ENCODE measurements around the gene CD86.

The CD86 gene

DNA sequence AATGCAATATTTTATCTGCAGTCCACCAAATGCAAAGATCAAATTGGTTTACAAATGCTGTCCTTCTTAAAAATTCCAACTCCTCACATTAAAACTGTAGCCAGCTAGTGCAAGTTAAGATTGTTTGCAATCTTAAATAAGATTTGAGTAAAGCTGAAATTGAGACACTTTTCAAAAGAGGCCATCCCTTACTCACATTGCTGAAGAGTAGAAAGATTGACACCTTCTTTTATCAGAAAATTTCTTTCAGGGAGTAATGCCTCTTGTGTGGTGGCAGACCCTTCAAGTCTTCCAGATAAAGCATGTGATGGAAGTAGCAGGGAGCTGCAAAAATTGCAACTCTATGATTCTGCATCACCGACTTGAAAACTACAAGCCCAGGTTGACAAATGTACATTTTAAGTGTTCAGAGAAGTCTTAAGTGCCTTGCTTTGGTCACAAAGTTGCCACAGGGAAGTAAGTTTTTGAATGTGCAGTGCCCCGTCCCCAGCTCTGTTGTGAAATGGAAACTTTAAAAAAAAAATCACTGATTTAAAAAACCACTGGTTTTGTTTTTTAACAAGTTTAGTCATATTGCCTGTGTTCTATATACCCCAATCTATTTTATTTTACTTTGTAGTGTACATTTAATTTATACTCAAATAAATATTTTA, 12.6 kb downstream of the CD86 start:
- no peak for DNase-seq (ENCODE audit: low spot score)
- no peak for TF ChIP-seq CTCF (IDR thresholded peaks at IDR 0.05)
- Histone ChIP-seq H3K27ac (peak overlapping the region in 1 of 2 donors; percentile 32), H3K4me3 (no peak overlapping the region)

GRCh38 chr3:122074621-122075265, 19.6 kb downstream of the CD86 start:
- Histone ChIP-seq H3K4me3 (no peak overlapping the region), H3K27ac (peak overlapping the region in 1 of 2 donors; percentile 45)
- DNase-seq (ENCODE audit: low spot score): no peak
- TF ChIP-seq CTCF (IDR thresholded peaks at IDR 0.05): no peak

GRCh38 chr3:122076491-122077292, 21.5 kb downstream of the CD86 start:
- no peak for TF ChIP-seq CTCF (IDR thresholded peaks at IDR 0.05)
- DNase-seq (ENCODE audit: low spot score): no peak
- Histone ChIP-seq H3K4me3 (no peak overlapping the region), H3K27ac (peak overlapping the region in 1 of 2 donors; percentile 7)

DNA sequence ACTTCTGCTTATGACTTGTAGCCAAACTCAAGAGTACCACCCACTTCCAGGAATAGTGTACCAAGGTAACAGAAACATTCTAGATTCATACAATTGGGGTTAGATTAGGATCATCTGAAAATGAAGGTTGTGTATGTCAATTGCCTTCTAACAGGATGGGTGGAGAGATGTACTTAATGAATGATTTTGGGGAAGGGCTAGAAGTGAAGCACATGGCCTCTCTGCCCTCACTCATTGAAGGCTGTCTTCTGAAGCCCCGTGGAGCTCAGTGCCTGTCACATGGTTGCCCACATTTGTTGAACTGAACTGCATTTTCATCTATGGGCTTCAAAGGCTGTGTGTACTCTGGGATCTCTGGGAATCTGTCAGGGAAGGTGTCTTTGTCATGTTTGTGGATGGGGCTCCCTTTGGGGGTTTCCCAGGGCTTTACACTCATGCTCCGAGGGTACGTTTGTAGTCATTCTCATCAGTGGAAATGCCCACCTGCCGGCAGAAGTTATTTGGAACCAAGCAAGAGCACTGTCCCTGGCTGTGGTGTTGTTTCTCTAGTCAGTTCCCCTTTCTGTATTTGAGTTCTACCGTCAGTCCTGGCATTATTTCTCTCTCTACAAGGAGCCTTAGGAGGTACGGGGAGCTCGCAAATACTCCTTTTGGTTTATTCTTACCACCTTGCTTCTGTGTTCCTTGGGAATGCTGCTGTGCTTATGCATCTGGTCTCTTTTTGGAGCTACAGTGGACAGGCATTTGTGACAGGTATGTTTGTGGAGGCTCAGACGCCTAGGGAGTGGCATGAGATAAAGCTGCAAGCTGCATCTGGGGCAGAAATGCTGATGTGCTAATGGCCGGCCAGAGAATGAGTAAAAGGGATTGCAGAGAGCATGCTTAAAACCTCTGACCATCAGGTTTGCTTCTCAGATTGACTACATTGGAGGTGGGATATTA, 22.4 kb downstream of the CD86 start:
- H3K27ac ChIP-seq: peak overlapping the region in 1 of 2 donors; percentile 7
- no peak overlapping the region for H3K4me3 ChIP-seq
- TF ChIP-seq CTCF (IDR thresholded peaks at IDR 0.05): no peak
- DNase-seq (ENCODE audit: low spot score): no peak

GRCh38 chr3:122078235-122078935, 23.2 kb downstream of the CD86 start:
- Histone ChIP-seq H3K4me3 (no peak overlapping the region), H3K27ac (no peak overlapping the region)
- DNase-seq (ENCODE audit: low spot score): no peak
- TF ChIP-seq CTCF (IDR thresholded peaks at IDR 0.05): no peak

Measured in coronary artery (tissue), 2 donors.